IMR-90 (cell line): ENCODE measurements around the gene TNFRSF11A. TPM values are rescaled to one million over a fixed set of nuclear protein-coding genes. Genes with fewer than 3 reads are reported as not detected.

ENCODE experiments used
- ATAC-seq: fragments of 200-7000 bp; cut with Tn5 transposase; 2 replicates; pipeline ENCODE4 v1.9.1; 2020; ENCODE audit warnings: low read depth, mild to moderate bottlenecking, moderate library complexity
- BruUV-seq: library from RNA; stranded (reverse); fragments of 400-500 nt; replicated peaks from 2 replicates; lab custom pipeline; 2021; lab: Mats Ljungman, UMichigan
- CTCF ChIA-PET: fragments of 300-600 bp; formaldehyde crosslinking; extraction: SDS; loops from one replicate; lab custom pipeline; 2021; ENCODE audit warnings: antibody characterized with exemption; lab: Yijun Ruan, JAX
- POLR2A ChIA-PET: fragments of 300-600 bp; sonication (Branson Sonifier 250); formaldehyde crosslinking; loops from one replicate; lab custom pipeline; 2022; ENCODE audit warnings: antibody characterized with exemption; ENCODE audit not compliant: unreplicated experiment; lab: Charles Lee
- DNase-seq: peaks from one replicate; pipeline ENCODE4 v3.0.0; 2013
- H2AFZ ChIP-seq: replicated peaks from 2 replicates; pipeline ENCODE3; 2013; ENCODE audit warnings: low read length, mild to moderate bottlenecking; ENCODE audit not compliant: poor library complexity
- H2AK5ac ChIP-seq: 2 replicates; pipeline ENCODE4 v1.6.1; 2013; ENCODE audit warnings: low read depth, low read length, inconsistent platforms
- H2AK9ac ChIP-seq: replicated peaks from 2 replicates; pipeline ENCODE3; 2013; ENCODE audit warnings: mild to moderate bottlenecking, low read depth, low read length, moderate library complexity; ENCODE audit not compliant: poor library complexity
- H2BK120ac ChIP-seq: 2 replicates; pipeline ENCODE4 v1.6.1; 2013; ENCODE audit warnings: low read depth, low read length, inconsistent platforms
- H2BK15ac ChIP-seq: 3 replicates; pipeline ENCODE4 v1.6.1; 2013; ENCODE audit warnings: low read depth, low read length, inconsistent platforms
- H2BK20ac ChIP-seq: 2 replicates; pipeline ENCODE4 v1.6.1; 2013; ENCODE audit warnings: low read depth, mild to moderate bottlenecking, inconsistent platforms, low read length, moderate library complexity
- H2BK5ac ChIP-seq: 2 replicates; pipeline ENCODE4 v1.6.1; 2013; ENCODE audit warnings: mild to moderate bottlenecking, low read depth, low read length, inconsistent platforms; ENCODE audit not compliant: poor library complexity, severe bottlenecking
- H3K14ac ChIP-seq: replicated peaks from 2 replicates; pipeline ENCODE4 v1.6.1; 2013; ENCODE audit warnings: low read depth, low read length, inconsistent platforms
- H3K18ac ChIP-seq: 2 replicates; pipeline ENCODE4 v1.6.1; 2013; ENCODE audit warnings: low read depth, low read length, control low read depth
- H3K23ac ChIP-seq: 2 replicates; pipeline ENCODE4 v1.6.1; 2013; ENCODE audit warnings: low read depth, low read length, inconsistent platforms
- H3K27ac ChIP-seq: 2 replicates; pipeline ENCODE4 v1.5.1; 2013; ENCODE audit warnings: mild to moderate bottlenecking, control low read depth, low read length; ENCODE audit not compliant: insufficient read depth
- H3K27me3 ChIP-seq: 2 replicates; pipeline ENCODE4 v1.6.1; 2013; ENCODE audit warnings: low read length; ENCODE audit not compliant: control insufficient read depth, insufficient read depth
- H3K36me3 ChIP-seq: 2 replicates; pipeline ENCODE4 v1.6.1; 2013; ENCODE audit warnings: low read length, mixed read lengths; ENCODE audit not compliant: control insufficient read depth, insufficient read depth
- H3K4ac ChIP-seq: 2 replicates; pipeline ENCODE4 v1.6.1; 2013; ENCODE audit warnings: low read depth, low read length, inconsistent platforms
- H3K4me1 ChIP-seq: 2 replicates; pipeline ENCODE4 v1.6.1; 2013; ENCODE audit warnings: low read length, mixed read lengths; ENCODE audit not compliant: control insufficient read depth, insufficient read depth
- H3K4me2 ChIP-seq: 2 replicates; pipeline ENCODE4 v1.6.1; 2013; ENCODE audit warnings: low read depth, mild to moderate bottlenecking, control low read depth, low read length, moderate library complexity
- H3K4me3 ChIP-seq: 2 replicates; pipeline ENCODE4 v1.5.1; 2013; ENCODE audit warnings: low read depth, mild to moderate bottlenecking, control low read depth, low read length, moderate library complexity; ENCODE audit not compliant: insufficient read depth
- H3K56ac ChIP-seq: 2 replicates; pipeline ENCODE4 v1.6.1; 2013; ENCODE audit warnings: low read length, inconsistent platforms; ENCODE audit not compliant: insufficient read depth; ENCODE audit errors: extremely low read depth
- H3K79me1 ChIP-seq, 2 experiments: 2 replicates each; pipeline ENCODE4 v1.6.1; 2013; ENCODE audit warnings: low read length in 2 of 2, inconsistent platforms in 1 of 2, low read depth in 1 of 2
- H3K9ac ChIP-seq: 2 replicates; pipeline ENCODE4 v1.6.1; 2013; ENCODE audit warnings: low read depth, low read length, control low read depth
- H3K9me1 ChIP-seq: 2 replicates; pipeline ENCODE4 v1.6.1; 2013; ENCODE audit warnings: low read length, inconsistent platforms; ENCODE audit not compliant: insufficient read depth
- H3K9me3 ChIP-seq: 2 replicates; pipeline ENCODE4 v1.6.1; 2013; ENCODE audit warnings: low read length; ENCODE audit not compliant: control insufficient read depth, insufficient read depth
- H4K20me1 ChIP-seq: 2 replicates; pipeline ENCODE4 v1.6.1; 2013; ENCODE audit warnings: low read length, inconsistent platforms; ENCODE audit not compliant: insufficient read depth
- H4K5ac ChIP-seq: 2 replicates; pipeline ENCODE4 v1.6.1; 2013; ENCODE audit warnings: mild to moderate bottlenecking, low read depth, low read length, control low read depth
- H4K8ac ChIP-seq, 2 experiments: 2 replicates each; pipeline ENCODE4 v1.6.1; 2013; ENCODE audit warnings: low read depth in 2 of 2, low read length in 2 of 2, control low read depth in 1 of 2, inconsistent platforms in 1 of 2
- H4K91ac ChIP-seq: 2 replicates; pipeline ENCODE4 v1.6.1; 2013; ENCODE audit warnings: low read depth, low read length, inconsistent platforms; ENCODE audit not compliant: insufficient read depth
- BHLHE40 ChIP-seq: fragments of 150-350 bp; IDR thresholded peaks from 2 replicates; pipeline ENCODE4 v1.6.1; 2016; ENCODE audit warnings: mild to moderate bottlenecking, low read depth, low read length
- CHD1 ChIP-seq: IDR thresholded peaks from 2 replicates; pipeline ENCODE4 v1.6.1; 2012; ENCODE audit warnings: low read depth, low read length, improper control_type of control experiment
- ELK1 ChIP-seq: fragments of 150-350 bp; IDR thresholded peaks from 2 replicates; pipeline ENCODE4 v1.6.1; 2016; ENCODE audit warnings: low read depth, mild to moderate bottlenecking, low read length, moderate library complexity, borderline replicate concordance
- FOS ChIP-seq: fragments of 150-350 bp; IDR thresholded peaks from 2 replicates; pipeline ENCODE4 v1.6.1; 2016; ENCODE audit warnings: low read depth, low read length
- MAFK ChIP-seq: IDR thresholded peaks from 2 replicates; pipeline ENCODE4 v1.6.1; 2012; ENCODE audit warnings: low read depth, low read length, improper control_type of control experiment
- MAZ ChIP-seq: IDR thresholded peaks from 2 replicates; pipeline ENCODE4 v1.6.1; 2012; ENCODE audit warnings: low read depth, mild to moderate bottlenecking, low read length, improper control_type of control experiment, moderate library complexity, borderline replicate concordance
- MXI1 ChIP-seq: IDR thresholded peaks from 2 replicates; pipeline ENCODE4 v1.6.1; 2012; ENCODE audit warnings: low read depth, mild to moderate bottlenecking, low read length, moderate library complexity, borderline replicate concordance
- NFE2L2 ChIP-seq: fragments of 150-350 bp; IDR thresholded peaks from 2 replicates; pipeline ENCODE4 v1.6.1; 2016; ENCODE audit warnings: low read depth, mild to moderate bottlenecking, low read length
- POLR2A ChIP-seq: IDR thresholded peaks from 2 replicates; pipeline ENCODE4 v1.6.1; 2012; ENCODE audit warnings: mild to moderate bottlenecking, low read depth, low read length
- RAD21 ChIP-seq: IDR thresholded peaks from 2 replicates; pipeline ENCODE4 v1.6.1; 2012; ENCODE audit warnings: low read length, improper control_type of control experiment
- RCOR1 ChIP-seq: IDR thresholded peaks from 2 replicates; pipeline ENCODE4 v1.6.1; 2012; ENCODE audit warnings: mild to moderate bottlenecking, low read length, improper control_type of control experiment; ENCODE audit not compliant: insufficient replicate concordance
- RFX5 ChIP-seq: IDR thresholded peaks from 2 replicates; pipeline ENCODE4 v1.8.0; 2012; ENCODE audit warnings: low read depth, mild to moderate bottlenecking, low read length, moderate library complexity
- SMC3 ChIP-seq: fragments of 150-350 bp; IDR thresholded peaks from 2 replicates; pipeline ENCODE4 v1.6.1; 2016; ENCODE audit warnings: low read depth, mild to moderate bottlenecking, antibody characterized with exemption, low read length, moderate library complexity
- WGBS, 2 experiments: methylation state at CpG; one replicate each; pipeline versions ENCODE4 v1.1.5 to v1.1.7; 2013; ENCODE audit warnings: missing lambda C conversion rate in 2 of 2; ENCODE audit not compliant: insufficient read length in 1 of 2; ENCODE audit errors: extremely low coverage in 2 of 2; 5-methylcytosine and 5-hydroxymethylcytosine counted together
- dilution Hi-C: fragments of 300-500 bp; cut with HindIII; formaldehyde crosslinking; loops from one replicate; pipeline ENCODE4 v1.14.3; 2018; ENCODE audit warnings: low sequenced_read_pairs; ENCODE audit not compliant: unreplicated experiment
- in situ Hi-C: fragments of 300-500 bp; cut with MboI; formaldehyde crosslinking; loops from 3 replicates; pipeline ENCODE4 v1.14.3; 2019; ENCODE audit warnings: low sequenced_read_pairs, inconsistent platforms, mixed read lengths
- intact Hi-C: fragments of 100-400 bp; cut with micrococcal nuclease; formaldehyde crosslinking; loops from 2 replicates; pipeline ENCODE4 v1.10.0; 2022
- polyA plus RNA-seq, 3 experiments: library from polyadenylated mRNA; depleted of rRNA; stranded (reverse); fragments of >200 nt; gene quantifications; 2 replicates each; pipeline ENCODE4 v1.2.3, GENCODE V29; 2012; ENCODE audit warnings: low replicate concordance in 1 of 3
- total RNA-seq: library from RNA; depleted of rRNA; stranded (reverse); fragments of >200 nt; gene quantifications from 2 replicates; pipeline ENCODE4 v1.2.3, GENCODE V29; 2012
- TF ChIP-seq, protein P1 (sequence below): fragments of 150-350 bp; IDR thresholded peaks from 2 replicates; pipeline ENCODE4 v1.6.1; 2017; ENCODE audit warnings: mild to moderate bottlenecking, antibody characterized with exemption, low read length, low read depth
- TF ChIP-seq, protein P2 (sequence below): conservative IDR thresholded peaks from 2 replicates; pipeline ENCODE4 v1.5.1; 2012; ENCODE audit warnings: mild to moderate bottlenecking, low read depth, low read length, improper control_type of control experiment

TNFRSF11A gene
- total and polyA plus RNA-seq, 2 of the 4 experiments (the other 2 are of a cell fraction), result under 0.01 TPM; not detected in 1

DNA sequence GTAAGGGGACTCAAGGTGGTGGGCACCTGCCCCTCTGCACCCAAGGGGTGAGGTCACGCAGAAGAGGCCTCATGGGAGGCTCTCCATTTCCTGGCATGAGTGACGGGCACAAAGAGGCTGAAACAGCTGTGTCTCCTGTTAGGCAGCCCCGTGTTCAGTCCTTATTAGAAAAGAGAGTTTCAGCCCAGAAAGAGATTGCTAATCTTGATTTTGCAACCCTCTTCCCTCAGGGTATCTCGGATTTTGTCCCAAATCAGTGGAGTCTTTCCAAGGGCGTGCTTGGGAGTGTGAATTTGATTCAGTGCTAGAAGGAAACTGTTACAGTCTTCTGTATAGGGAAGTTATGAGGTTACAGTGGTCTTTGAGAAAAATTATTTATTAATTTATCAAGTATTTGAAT, 10.4 kb downstream of the TNFRSF11A start:
- DNase-seq (no peak), ATAC-seq (no peak)
- no peak overlapping the region for H2AFZ ChIP-seq
- no peak overlapping the region for H3K56ac ChIP-seq
- no peak overlapping the region for H2BK15ac ChIP-seq
- no peaks in the 10 kb centered on the region for H3K79me1 ChIP-seq
- no peak overlapping the region for H4K8ac ChIP-seq
- BruUV-seq, result no TSS peak
- H3K4me3 ChIP-seq, result no peak overlapping the region
- H2BK120ac ChIP-seq, result no peak overlapping the region
- no peak overlapping the region for H2AK9ac ChIP-seq
- POLR2A ChIA-PET, result no interaction called here
- H3K18ac ChIP-seq, result no peak overlapping the region
- H2AK5ac ChIP-seq, result no peak overlapping the region
- no peak overlapping the region for H2BK20ac ChIP-seq
- no peak overlapping the region for H2BK5ac ChIP-seq
- no peak overlapping the region for H3K27ac ChIP-seq
- no peak overlapping the region for H3K14ac ChIP-seq
- in situ Hi-C loops (no loop called here), dilution Hi-C loops (no loop called here), intact Hi-C loops (no loop called here)
- H3K9ac ChIP-seq, result no peak overlapping the region
- no peak overlapping the region for H3K4ac ChIP-seq
- peaks cover 4% of the 10 kb centered on the region for H3K4me1 ChIP-seq
- no CpG with 5 or more reads among the region's 5 CpGs for WGBS, 2 experiments
- H4K91ac ChIP-seq, result no peak overlapping the region
- no peak for TF ChIP-seq RAD21
- TF ChIP-seq RCOR1, result no peak
- TF ChIP-seq, protein P1, sequence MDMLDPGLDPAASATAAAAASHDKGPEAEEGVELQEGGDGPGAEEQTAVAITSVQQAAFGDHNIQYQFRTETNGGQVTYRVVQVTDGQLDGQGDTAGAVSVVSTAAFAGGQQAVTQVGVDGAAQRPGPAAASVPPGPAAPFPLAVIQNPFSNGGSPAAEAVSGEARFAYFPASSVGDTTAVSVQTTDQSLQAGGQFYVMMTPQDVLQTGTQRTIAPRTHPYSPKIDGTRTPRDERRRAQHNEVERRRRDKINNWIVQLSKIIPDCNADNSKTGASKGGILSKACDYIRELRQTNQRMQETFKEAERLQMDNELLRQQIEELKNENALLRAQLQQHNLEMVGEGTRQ, result no peak
- TF ChIP-seq, protein P2, sequence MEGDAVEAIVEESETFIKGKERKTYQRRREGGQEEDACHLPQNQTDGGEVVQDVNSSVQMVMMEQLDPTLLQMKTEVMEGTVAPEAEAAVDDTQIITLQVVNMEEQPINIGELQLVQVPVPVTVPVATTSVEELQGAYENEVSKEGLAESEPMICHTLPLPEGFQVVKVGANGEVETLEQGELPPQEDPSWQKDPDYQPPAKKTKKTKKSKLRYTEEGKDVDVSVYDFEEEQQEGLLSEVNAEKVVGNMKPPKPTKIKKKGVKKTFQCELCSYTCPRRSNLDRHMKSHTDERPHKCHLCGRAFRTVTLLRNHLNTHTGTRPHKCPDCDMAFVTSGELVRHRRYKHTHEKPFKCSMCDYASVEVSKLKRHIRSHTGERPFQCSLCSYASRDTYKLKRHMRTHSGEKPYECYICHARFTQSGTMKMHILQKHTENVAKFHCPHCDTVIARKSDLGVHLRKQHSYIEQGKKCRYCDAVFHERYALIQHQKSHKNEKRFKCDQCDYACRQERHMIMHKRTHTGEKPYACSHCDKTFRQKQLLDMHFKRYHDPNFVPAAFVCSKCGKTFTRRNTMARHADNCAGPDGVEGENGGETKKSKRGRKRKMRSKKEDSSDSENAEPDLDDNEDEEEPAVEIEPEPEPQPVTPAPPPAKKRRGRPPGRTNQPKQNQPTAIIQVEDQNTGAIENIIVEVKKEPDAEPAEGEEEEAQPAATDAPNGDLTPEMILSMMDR, result no peak
- TF ChIP-seq NFE2L2, result no peak
- TF ChIP-seq MAZ, result no peak
- no peak for TF ChIP-seq MAFK
- no peak for TF ChIP-seq RFX5
- TF ChIP-seq BHLHE40, result no peak
- no peak for TF ChIP-seq MXI1
- no peak for TF ChIP-seq POLR2A
- no peak for TF ChIP-seq FOS
- no peak for TF ChIP-seq ELK1
- TF ChIP-seq CHD1, result no peak
- no peak for TF ChIP-seq SMC3
- H3K9me1 ChIP-seq, result peaks cover 3% of the 10 kb centered on the region; the same call in 1 of the 2 replicates
- H3K9me3 ChIP-seq, result no peaks in the 10 kb centered on the region
- no peak overlapping the region for H3K23ac ChIP-seq
- no peaks in the 10 kb centered on the region for H3K36me3 ChIP-seq
- no peak overlapping the region for H4K5ac ChIP-seq
- H4K20me1 ChIP-seq, result no peaks in the 10 kb centered on the region; the same call in 1 of the 2 replicates
- H3K4me2 ChIP-seq, result no peak overlapping the region
- CTCF ChIA-PET, result no interaction called here
- peaks cover 32% of the 10 kb centered on the region for H3K27me3 ChIP-seq
